Tibial artery (tissue), 4 donors: ENCODE results near the gene SMC4.
"Not testable (repeated sequence)": the region's sequence is repeated elsewhere in the genome, so short reads cannot be mapped to it uniquely, and the experiment has no call there.

Experiments
- DNase-seq, 2 donors: peaks; one replicate each; pipeline ENCODE4 v3.0.0-alpha.2; 2019
- H3K27ac ChIP-seq, 2 donors: fragments of 200-600 bp; sonication (generic) in 1 of 2; 1 replicate in 1 of 2; 2 replicates in 1 of 2; pipeline ENCODE4 v1.5.1; 2018 to 2019; ENCODE audit warnings: mild to moderate bottlenecking in 1 of 2
- H3K27me3 ChIP-seq, 2 donors: fragments of 200-600 bp; sonication (generic) in 1 of 2; one replicate each; pipeline versions ENCODE4 v1.5.1 to v1.6.0; 2016 to 2019
- H3K36me3 ChIP-seq, 3 donors: fragments of 200-600 bp; sonication (generic) in 2 of 3; one replicate each; pipeline ENCODE4 v1.5.1; 2016 to 2019; ENCODE audit warnings: mild to moderate bottlenecking in 2 of 3
- H3K4me1 ChIP-seq, 4 donors: fragments of 200-600 bp; sonication (generic) in 2 of 4; 1 replicate in 3 of 4; 2 replicates in 1 of 4; pipeline ENCODE4 v1.5.1; 2016 to 2019
- H3K4me3 ChIP-seq, 2 donors: fragments of 200-600 bp; sonication (generic) in 1 of 2; 1 replicate in 1 of 2; 2 replicates in 1 of 2; pipeline ENCODE4 v1.5.1; 2018 to 2019; ENCODE audit warnings: mild to moderate bottlenecking in 2 of 2
- H3K9me3 ChIP-seq, 3 donors: fragments of 200-600 bp; sonication (generic) in 1 of 3; one replicate each; pipeline ENCODE4 v1.5.1; 2016 to 2019
- CTCF ChIP-seq, 2 experiments: fragments of 200-600 bp in 1 of 2; fragments of 450-650 bp in 1 of 2; IDR thresholded peaks; one replicate each; pipeline ENCODE4 v1.5.1; 2017 to 2019; ENCODE audit warnings: antibody characterized with exemption in 2 of 2, mild to moderate bottlenecking in 1 of 2, moderate library complexity in 1 of 2
- intact Hi-C: fragments of 100-400 bp; cut with DNase I; formaldehyde crosslinking; loops from one replicate; pipeline ENCODE4 v1.15.0; 2023; ENCODE audit warnings: low total_unique reads

SMC4 gene

GRCh38 chr3:160447544-160447943 is 48.1 kb downstream of the SMC4 start:
- intact Hi-C loops = no loop called here
- Histone ChIP-seq H3K4me1 (peaks cover 0 to 15% (median 6%) of the 10 kb centered on the region in 4 donors), H3K27me3 (no peaks in the 10 kb centered on the region), H3K9me3 (peaks cover 0 to 4% (median 0%) of the 10 kb centered on the region in 3 donors), H3K36me3 (no peaks in the 10 kb centered on the region), H3K4me3 (no peak overlapping the region), H3K27ac (no peak overlapping the region)
- no peak for TF ChIP-seq CTCF (IDR thresholded peaks at IDR 0.05)
- no peak for DNase-seq

- no peak for TF ChIP-seq CTCF (IDR thresholded peaks at IDR 0.05)
- no peak for DNase-seq
- intact Hi-C loops = no loop called here
- Histone ChIP-seq H3K9me3 (peaks cover 0 to 4% (median 0%) of the 10 kb centered on the region in 3 donors), H3K27ac (peak overlapping the region; percentile 68 to 71), H3K36me3 (no peaks in the 10 kb centered on the region), H3K27me3 (no peaks in the 10 kb centered on the region), H3K4me3 (peak overlapping the region; percentile 52 to 62), H3K4me1 (peaks cover 0 to 15% (median 6%) of the 10 kb centered on the region in 4 donors)
Observed at GRCh38 chr3:160448845-160449635, 49.6 kb downstream of the SMC4 start.

GRCh38 chr3:160449636-160450598 is 50.5 kb downstream of the SMC4 start, which contains the start of gene TRIM59:
Gene TRIM59, minus strand, starts transcription at chr3:160449786. Its CDS starts 10,603 bp downstream, at chr3:160439183.
- no peaks in the 10 kb centered on the region for H3K27me3 ChIP-seq
- peak within 1 kb of the TSS; percentile 52 to 62 for H3K4me3 ChIP-seq
- no peak for TF ChIP-seq CTCF (IDR thresholded peaks at IDR 0.05)
- intact Hi-C loops = no loop called here
- H3K27ac ChIP-seq = peak within 1 kb of the TSS; percentile 68 to 71
- peak; percentile 70 to 90 for DNase-seq
- H3K4me1 ChIP-seq = peaks cover 0 to 15% (median 6%) of the 10 kb centered on the region in 4 donors
- no peaks in the 10 kb centered on the region for H3K36me3 ChIP-seq
- H3K9me3 ChIP-seq = peaks cover 0 to 4% (median 0%) of the 10 kb centered on the region in 3 donors

- no peak for DNase-seq
- Histone ChIP-seq H3K36me3 (no peaks in the 10 kb centered on the region), H3K9me3 (peaks cover 0 to 4% (median 0%) of the 10 kb centered on the region in 3 donors), H3K4me1 (peaks cover 0 to 15% (median 6%) of the 10 kb centered on the region in 4 donors), H3K27ac (no peak overlapping the region), H3K27me3 (no peaks in the 10 kb centered on the region), H3K4me3 (no peak overlapping the region)
- TF ChIP-seq CTCF (IDR thresholded peaks at IDR 0.05) = no peak
- intact Hi-C loops = no loop called here
Observed at GRCh38 chr3:160450846-160451245, 51.4 kb downstream of the SMC4 start.

GRCh38 chr3:160451602-160452001 is 52.2 kb downstream of the SMC4 start:
- Histone ChIP-seq H3K4me1 (peaks cover 0 to 15% (median 6%) of the 10 kb centered on the region in 4 donors), H3K36me3 (no peaks in the 10 kb centered on the region), H3K27me3 (no peaks in the 10 kb centered on the region), H3K27ac (no peak overlapping the region), H3K4me3 (no peak overlapping the region), H3K9me3 (peaks cover 0 to 4% (median 0%) of the 10 kb centered on the region in 3 donors)
- no peak for DNase-seq
- TF ChIP-seq CTCF (IDR thresholded peaks at IDR 0.05) = no peak
- intact Hi-C loops = no loop called here

- H3K36me3 ChIP-seq, H3K27ac ChIP-seq, DNase-seq, H3K4me3 ChIP-seq, H3K27me3 ChIP-seq, intact Hi-C loops, H3K9me3 ChIP-seq: not testable (repeated sequence)
- H3K4me1 ChIP-seq = peaks cover 0 to 15% (median 6%) of the 10 kb centered on the region in 4 donors
Observed at GRCh38 chr3:160452251-160452650, 52.8 kb downstream of the SMC4 start.
